GM23338 (cell line): ENCODE measurements around the gene CCDC12. TPM values are rescaled to one million over a fixed set of nuclear protein-coding genes. Genes with fewer than 3 reads are reported as not detected.

Experiments used
- ATAC-seq: fragments of 200-7000 bp; cut with Tn5 transposase; 3 replicates; pipeline ENCODE4 v1.9.1; 2020
- DNase-seq: peaks from one replicate; pipeline ENCODE4 v3.0.0-alpha.2; 2015; ENCODE audit warnings: low spot score
- H2AFZ ChIP-seq: fragments of 200-600 bp; sonication (generic); 2 replicates; pipeline ENCODE4 v1.8.0; 2016; ENCODE audit warnings: antibody characterized with exemption, mild to moderate bottlenecking, moderate library complexity
- H3F3A ChIP-seq: fragments of 200-600 bp; sonication (generic); replicated peaks from 2 replicates; pipeline ENCODE4 v1.8.0; 2017; ENCODE audit warnings: antibody characterized with exemption, mixed run types, low read depth
- H3K27ac ChIP-seq: fragments of 200-600 bp; sonication (generic); 2 replicates; pipeline ENCODE4 v1.6.1; 2016; ENCODE audit warnings: low read depth
- H3K27me3 ChIP-seq: fragments of 200-600 bp; sonication (generic); 2 replicates; pipeline ENCODE4 v1.8.0; 2016; ENCODE audit warnings: mild to moderate bottlenecking, mixed run types, moderate library complexity; ENCODE audit not compliant: insufficient read depth
- H3K36me3 ChIP-seq: fragments of 200-600 bp; sonication (generic); 2 replicates; pipeline ENCODE4 v1.8.0; 2016; ENCODE audit warnings: mild to moderate bottlenecking; ENCODE audit not compliant: insufficient read depth
- H3K4me1 ChIP-seq: fragments of 200-600 bp; sonication (generic); 2 replicates; pipeline ENCODE4 v1.8.0; 2016; ENCODE audit warnings: mild to moderate bottlenecking, moderate library complexity; ENCODE audit not compliant: insufficient read depth
- H3K4me2 ChIP-seq: fragments of 200-600 bp; sonication (generic); 2 replicates; pipeline ENCODE4 v1.7.1; 2017; ENCODE audit warnings: mixed run types
- H3K4me3 ChIP-seq: fragments of 200-600 bp; sonication (generic); 2 replicates; pipeline ENCODE4 v1.6.1; 2016; ENCODE audit warnings: mixed run types
- H3K79me2 ChIP-seq: fragments of 200-600 bp; sonication (generic); replicated peaks from 2 replicates; pipeline ENCODE4 v1.8.0; 2017; ENCODE audit warnings: mild to moderate bottlenecking; ENCODE audit not compliant: insufficient read depth
- H3K9me2 ChIP-seq: fragments of 200-600 bp; sonication (generic); 2 replicates; pipeline ENCODE4 v1.8.0; 2017; ENCODE audit not compliant: insufficient read depth
- H4K20me1 ChIP-seq: fragments of 200-600 bp; sonication (generic); replicated peaks from 2 replicates; pipeline ENCODE4 v1.8.0; 2017; ENCODE audit warnings: mild to moderate bottlenecking; ENCODE audit not compliant: insufficient read depth
- H3K27ac Mint-ChIP-seq: 2 replicates; pipeline ENCODE4 v1.8.0; 2020; ENCODE audit warnings: inconsistent platforms, mild to moderate bottlenecking, moderate library complexity, mixed read lengths
- H3K27me3 Mint-ChIP-seq: 3 replicates; pipeline ENCODE4 v1.8.0; 2022; ENCODE audit warnings: low read depth, mild to moderate bottlenecking, moderate library complexity, mixed read lengths, inconsistent platforms; ENCODE audit not compliant: insufficient read depth, poor library complexity
- H3K36me3 Mint-ChIP-seq: 3 replicates; pipeline ENCODE4 v1.8.0; 2021; ENCODE audit warnings: low read depth, mild to moderate bottlenecking, inconsistent platforms, moderate library complexity, mixed read lengths
- H3K4me1 Mint-ChIP-seq: 3 replicates; pipeline ENCODE4 v1.8.0; 2020; ENCODE audit warnings: mild to moderate bottlenecking, inconsistent platforms, mixed read lengths
- H3K4me3 Mint-ChIP-seq: 3 replicates; pipeline ENCODE4 v1.8.0; 2021; ENCODE audit warnings: moderate library complexity, mild to moderate bottlenecking, inconsistent platforms, mixed read lengths
- H3K9me3 Mint-ChIP-seq: 3 replicates; pipeline ENCODE4 v1.8.0; 2020; ENCODE audit warnings: moderate library complexity, mild to moderate bottlenecking, inconsistent platforms, mixed read lengths
- CREB1 ChIP-seq: fragments of 250-450 bp; sonication (Bioruptor Pico); IDR thresholded peaks from 2 replicates; pipeline ENCODE4 v1.5.0; 2020; ENCODE audit warnings: low read depth, mild to moderate bottlenecking, moderate library complexity
- CTCF ChIP-seq, 2 experiments: fragments of 200-600 bp in 1 of 2; sonication (generic) in 1 of 2; conservative IDR thresholded peaks; 2 replicates each; pipeline versions ENCODE4 v1.5.1 to v1.6.1; 2016 to 2017; ENCODE audit warnings: antibody characterized with exemption in 2 of 2, low read depth in 2 of 2, mild to moderate bottlenecking in 2 of 2, moderate library complexity in 1 of 2
- EZH2 ChIP-seq: fragments of 200-600 bp; sonication (generic); IDR thresholded peaks from one replicate; pipeline ENCODE4 v1.8.0; 2017; ENCODE audit warnings: antibody characterized with exemption, mild to moderate bottlenecking, low read depth; ENCODE audit not compliant: unreplicated experiment
- EZH2phosphoT487 ChIP-seq: fragments of 200-600 bp; sonication (generic); IDR thresholded peaks from one replicate; pipeline ENCODE4 v1.8.1; 2018; ENCODE audit warnings: antibody characterized with exemption; ENCODE audit not compliant: unreplicated experiment
- NANOG ChIP-seq: IDR thresholded peaks from 2 replicates; pipeline ENCODE4 v1.6.1; 2016; ENCODE audit warnings: antibody characterized with exemption, borderline replicate concordance
- POLR2AphosphoS5 ChIP-seq: IDR thresholded peaks from 2 replicates; pipeline ENCODE4 v1.6.1; 2016; ENCODE audit warnings: antibody characterized with exemption, low read depth
- REST ChIP-seq: IDR thresholded peaks from one replicate; pipeline ENCODE4 v1.6.1; 2018; ENCODE audit warnings: antibody characterized with exemption; ENCODE audit not compliant: unreplicated experiment
- STAT1 ChIP-seq: IDR thresholded peaks from one replicate; pipeline ENCODE4 v1.6.1; 2016; ENCODE audit warnings: antibody characterized with exemption; ENCODE audit not compliant: unreplicated experiment
- ZNF114 ChIP-seq: fragments of 250-450 bp; sonication (Bioruptor Pico); IDR thresholded peaks from 2 replicates; pipeline ENCODE4 v1.5.0; 2020; ENCODE audit warnings: mild to moderate bottlenecking, moderate library complexity
- ZNF331 ChIP-seq: fragments of 250-450 bp; sonication (Bioruptor Pico); IDR thresholded peaks from 2 replicates; pipeline ENCODE4 v1.5.0; 2020; ENCODE audit warnings: low read depth, mild to moderate bottlenecking, moderate library complexity
- polyA plus RNA-seq: library from polyadenylated mRNA; unstranded; fragments of >200 nt; fragmentation: Nextera tagmentation; extraction: Ambion mirVana; gene quantifications from 2 replicates; pipeline ENCODE4 v1.2.1, GENCODE V29; 2016
- total RNA-seq: library from RNA; depleted of rRNA; stranded (reverse); fragments of >200 nt; shearing (Covaris generic); gene quantifications from 2 replicates; pipeline ENCODE4 v1.2.3, GENCODE V29; 2014

CCDC12 gene
- total and polyA plus RNA-seq, 2 experiments from 2014 or later, result 42.9 to 133 TPM

GRCh38 chr3:46876313-46877300 lies 99.9 kb downstream of the CCDC12 start:
- Histone ChIP-seq H3K4me1 (no peaks in the 10 kb centered on the region), H3F3A (no peaks in the 10 kb centered on the region), H3K36me3 (no peaks in the 10 kb centered on the region), H3K4me2 (no peak overlapping the region), H3K79me2 (no peaks in the 10 kb centered on the region), H2AFZ (no peak overlapping the region), H3K4me3 (no peak overlapping the region), H3K9me2 (no peaks in the 10 kb centered on the region), H4K20me1 (no peaks in the 10 kb centered on the region), H3K27ac (no peak overlapping the region), H3K27me3 (peaks cover 38% of the 10 kb centered on the region)
- Mint-ChIP-seq H3K9me3 (no peaks in the 10 kb centered on the region), H3K27me3 (peaks cover 49% of the 10 kb centered on the region), H3K4me1 (peaks cover 7% of the 10 kb centered on the region), H3K27ac (no peak overlapping the region), H3K4me3 (no peak overlapping the region), H3K36me3 (no peaks in the 10 kb centered on the region; the same call in 2 of the 3 replicates)
- DNase-seq (no peak), ATAC-seq (no peak)
- TF ChIP-seq ZNF331 (no peak), REST (no peak), CTCF (conservative IDR thresholded peaks at IDR 0.05; ENCODE audit: low read depth in 2 of 2) (no peak), STAT1 (no peak)

- H3K4me3 Mint-ChIP-seq, result no peak overlapping the region
- Histone ChIP-seq H4K20me1 (no peaks in the 10 kb centered on the region), H3K4me3 (no peak overlapping the region), H2AFZ (no peak overlapping the region), H3K79me2 (no peaks in the 10 kb centered on the region), H3F3A (no peaks in the 10 kb centered on the region), H3K4me2 (no peak overlapping the region), H3K9me2 (no peaks in the 10 kb centered on the region), H3K36me3 (no peaks in the 10 kb centered on the region), H3K27ac (no peak overlapping the region), H3K27me3 (peaks cover 28% of the 10 kb centered on the region), H3K4me1 (no peaks in the 10 kb centered on the region)
- DNase-seq (no peak), ATAC-seq (no peak)
- H3K9me3 Mint-ChIP-seq, result no peaks in the 10 kb centered on the region
- H3K27me3 Mint-ChIP-seq, result peaks cover 48% of the 10 kb centered on the region
- H3K27ac Mint-ChIP-seq, result no peak overlapping the region
- no peaks in the 10 kb centered on the region; the same call in 2 of the 3 replicates for H3K36me3 Mint-ChIP-seq
- H3K4me1 Mint-ChIP-seq, result peaks cover 6% of the 10 kb centered on the region
- TF ChIP-seq ZNF331 (no peak), CREB1 (CRISPR knock-in tag) (no peak), REST (no peak), ZNF114 (CRISPR knock-in tag) (no peak), CTCF (conservative IDR thresholded peaks at IDR 0.05; ENCODE audit: low read depth in 2 of 2) (no peak), NANOG (no peak), POLR2AphosphoS5 (no peak), EZH2 (no peak), EZH2phosphoT487 (no peak), STAT1 (no peak)
Measured at GRCh38 chr3:46875560-46875959, 101.0 kb downstream of the CCDC12 start.
